HEK293T (cell line): Measurements from ENCODE around the gene FAM9C.

Source experiments
- BHLHE40 ChIP-seq: fragments of 450-650 bp; IDR thresholded peaks from 2 replicates; pipeline ENCODE4 v1.6.1; 2016; ENCODE audit warnings: mild to moderate bottlenecking, moderate library complexity, borderline replicate concordance
- FOXA1 ChIP-seq: fragments of 450-650 bp; IDR thresholded peaks from 2 replicates; pipeline ENCODE4 v1.6.1; 2016; ENCODE audit warnings: mild to moderate bottlenecking
- FOXK2 ChIP-seq: fragments of 450-650 bp; IDR thresholded peaks from 2 replicates; pipeline ENCODE4 v1.6.1; 2016; ENCODE audit warnings: mild to moderate bottlenecking
- FOXM1 ChIP-seq: fragments of 450-650 bp; IDR thresholded peaks from 2 replicates; pipeline ENCODE4 v1.6.1; 2017; ENCODE audit warnings: mild to moderate bottlenecking, borderline replicate concordance
- LEF1 ChIP-seq: fragments of 450-650 bp; IDR thresholded peaks from 2 replicates; pipeline ENCODE4 v1.6.1; 2017; ENCODE audit warnings: mild to moderate bottlenecking, borderline replicate concordance
- SP1 ChIP-seq: fragments of 450-650 bp; IDR thresholded peaks from 2 replicates; pipeline ENCODE4 v1.6.1; 2017
- SUZ12 ChIP-seq: fragments of 450-650 bp; IDR thresholded peaks from 2 replicates; pipeline ENCODE4 v1.6.1; 2016; ENCODE audit warnings: mild to moderate bottlenecking
- TARDBP ChIP-seq: fragments of 450-650 bp; IDR thresholded peaks from 2 replicates; pipeline ENCODE4 v1.6.1; 2016
- TF ChIP-seq, protein P1 (sequence below): fragments of 450-650 bp; IDR thresholded peaks from 2 replicates; pipeline ENCODE4 v1.6.1; 2016

- TF ChIP-seq SP1 (no peak), BHLHE40 (no peak), FOXM1 (no peak), LEF1 (no peak), FOXA1 (no peak), SUZ12 (no peak), FOXK2 (no peak), TARDBP (no peak)
- TF ChIP-seq, protein P1, sequence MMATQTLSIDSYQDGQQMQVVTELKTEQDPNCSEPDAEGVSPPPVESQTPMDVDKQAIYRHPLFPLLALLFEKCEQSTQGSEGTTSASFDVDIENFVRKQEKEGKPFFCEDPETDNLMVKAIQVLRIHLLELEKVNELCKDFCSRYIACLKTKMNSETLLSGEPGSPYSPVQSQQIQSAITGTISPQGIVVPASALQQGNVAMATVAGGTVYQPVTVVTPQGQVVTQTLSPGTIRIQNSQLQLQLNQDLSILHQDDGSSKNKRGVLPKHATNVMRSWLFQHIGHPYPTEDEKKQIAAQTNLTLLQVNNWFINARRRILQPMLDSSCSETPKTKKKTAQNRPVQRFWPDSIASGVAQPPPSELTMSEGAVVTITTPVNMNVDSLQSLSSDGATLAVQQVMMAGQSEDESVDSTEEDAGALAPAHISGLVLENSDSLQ, result no peak
Observed at GRCh38 chrX:13009273-13009672, 35.1 kb downstream of the FAM9C start.
